ENCODE results near the gene PLXDC1.

DNA sequence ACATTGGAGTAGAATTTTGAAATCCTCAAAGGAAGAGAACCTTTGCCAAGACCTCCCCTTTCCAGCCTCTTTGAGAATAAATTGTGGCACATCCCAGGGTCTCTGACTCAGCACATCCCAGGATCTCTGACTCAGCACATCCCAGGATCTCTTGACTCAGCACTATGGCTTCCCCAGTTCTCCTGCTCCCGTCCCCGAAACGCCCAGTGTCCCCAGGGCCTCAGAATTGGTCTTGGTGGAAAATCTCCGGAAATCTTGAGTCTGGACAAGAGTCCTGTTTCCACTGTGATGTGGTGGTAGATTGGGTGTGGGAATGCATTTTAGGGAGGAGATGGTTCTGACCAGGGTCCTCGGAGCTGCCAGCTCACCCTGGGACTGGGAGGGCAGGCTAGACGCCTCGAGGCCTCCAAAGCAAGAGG, 19.2 kb downstream of the PLXDC1 start:
- no peak for TF ChIP-seq ASH2L (IDR thresholded peaks at IDR 0.05; ENCODE audit: low read length)
- no peak for TF ChIP-seq POLR2AphosphoS5 (IDR thresholded peaks at IDR 0.05; ENCODE audit: low read depth, low read length)
- TF ChIP-seq, protein P1, sequence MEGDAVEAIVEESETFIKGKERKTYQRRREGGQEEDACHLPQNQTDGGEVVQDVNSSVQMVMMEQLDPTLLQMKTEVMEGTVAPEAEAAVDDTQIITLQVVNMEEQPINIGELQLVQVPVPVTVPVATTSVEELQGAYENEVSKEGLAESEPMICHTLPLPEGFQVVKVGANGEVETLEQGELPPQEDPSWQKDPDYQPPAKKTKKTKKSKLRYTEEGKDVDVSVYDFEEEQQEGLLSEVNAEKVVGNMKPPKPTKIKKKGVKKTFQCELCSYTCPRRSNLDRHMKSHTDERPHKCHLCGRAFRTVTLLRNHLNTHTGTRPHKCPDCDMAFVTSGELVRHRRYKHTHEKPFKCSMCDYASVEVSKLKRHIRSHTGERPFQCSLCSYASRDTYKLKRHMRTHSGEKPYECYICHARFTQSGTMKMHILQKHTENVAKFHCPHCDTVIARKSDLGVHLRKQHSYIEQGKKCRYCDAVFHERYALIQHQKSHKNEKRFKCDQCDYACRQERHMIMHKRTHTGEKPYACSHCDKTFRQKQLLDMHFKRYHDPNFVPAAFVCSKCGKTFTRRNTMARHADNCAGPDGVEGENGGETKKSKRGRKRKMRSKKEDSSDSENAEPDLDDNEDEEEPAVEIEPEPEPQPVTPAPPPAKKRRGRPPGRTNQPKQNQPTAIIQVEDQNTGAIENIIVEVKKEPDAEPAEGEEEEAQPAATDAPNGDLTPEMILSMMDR (IDR thresholded peaks at IDR 0.05; ENCODE audit: control extremely low read depth in 1 of 3, insufficient read depth in 1 of 3, low read depth in 1 of 3, low read length in 3 of 3), result no peak
- no peak for TF ChIP-seq NRF1 (IDR thresholded peaks at IDR 0.05; ENCODE audit: low read depth, low read length)
- no peak for TF ChIP-seq USF2 (IDR thresholded peaks at IDR 0.05; ENCODE audit: low read length)
- no peak for TF ChIP-seq BRCA1 (IDR thresholded peaks at IDR 0.05; ENCODE audit: low read depth, low read length)
- TF ChIP-seq TBP (IDR thresholded peaks at IDR 0.05; ENCODE audit: low read depth, low read length), result no peak
- TF ChIP-seq RAD21 (IDR thresholded peaks at IDR 0.05 in 1 of 2, conservative IDR thresholded peaks at IDR 0.05 in 1 of 2; ENCODE audit: low read depth in 2 of 2, low read length in 2 of 2), result no peak
- no peak for TF ChIP-seq POU5F1 (IDR thresholded peaks at IDR 0.05; ENCODE audit: low read depth, low read length)
- no peak for TF ChIP-seq TCF12 (IDR thresholded peaks at IDR 0.05; ENCODE audit: low read depth, low read length)
- no peak for TF ChIP-seq KDM5A (IDR thresholded peaks at IDR 0.05; ENCODE audit: low read length)
- no peak for TF ChIP-seq TAF1 (IDR thresholded peaks at IDR 0.05; ENCODE audit: low read depth, low read length)

All from H1 (cell line).